ENCODE data around the gene PDLIM7.

DNA sequence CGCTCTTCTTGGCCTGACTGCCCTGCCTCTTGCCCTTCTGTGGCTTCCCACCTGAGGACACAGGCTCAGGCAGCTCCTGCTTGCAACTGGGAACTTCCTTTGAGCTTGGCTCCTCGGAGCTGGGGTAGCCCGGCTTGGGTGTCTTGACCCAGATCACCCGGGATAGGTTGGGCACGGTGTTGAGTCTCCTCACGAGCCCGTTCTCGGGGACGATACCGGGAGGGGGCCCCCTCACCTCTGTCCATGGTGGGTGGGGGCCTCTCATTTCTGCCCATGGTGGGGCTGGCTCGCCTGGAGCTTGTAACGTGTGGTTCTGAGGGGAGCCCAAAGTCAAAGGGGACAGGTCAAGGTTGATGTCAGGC lies 27.1 kb upstream of the PDLIM7 start:
- no peak for TF ChIP-seq POLR2AphosphoS5 (IDR thresholded peaks at IDR 0.05; ENCODE audit: low read depth, low read length)
- TF ChIP-seq, protein P1, sequence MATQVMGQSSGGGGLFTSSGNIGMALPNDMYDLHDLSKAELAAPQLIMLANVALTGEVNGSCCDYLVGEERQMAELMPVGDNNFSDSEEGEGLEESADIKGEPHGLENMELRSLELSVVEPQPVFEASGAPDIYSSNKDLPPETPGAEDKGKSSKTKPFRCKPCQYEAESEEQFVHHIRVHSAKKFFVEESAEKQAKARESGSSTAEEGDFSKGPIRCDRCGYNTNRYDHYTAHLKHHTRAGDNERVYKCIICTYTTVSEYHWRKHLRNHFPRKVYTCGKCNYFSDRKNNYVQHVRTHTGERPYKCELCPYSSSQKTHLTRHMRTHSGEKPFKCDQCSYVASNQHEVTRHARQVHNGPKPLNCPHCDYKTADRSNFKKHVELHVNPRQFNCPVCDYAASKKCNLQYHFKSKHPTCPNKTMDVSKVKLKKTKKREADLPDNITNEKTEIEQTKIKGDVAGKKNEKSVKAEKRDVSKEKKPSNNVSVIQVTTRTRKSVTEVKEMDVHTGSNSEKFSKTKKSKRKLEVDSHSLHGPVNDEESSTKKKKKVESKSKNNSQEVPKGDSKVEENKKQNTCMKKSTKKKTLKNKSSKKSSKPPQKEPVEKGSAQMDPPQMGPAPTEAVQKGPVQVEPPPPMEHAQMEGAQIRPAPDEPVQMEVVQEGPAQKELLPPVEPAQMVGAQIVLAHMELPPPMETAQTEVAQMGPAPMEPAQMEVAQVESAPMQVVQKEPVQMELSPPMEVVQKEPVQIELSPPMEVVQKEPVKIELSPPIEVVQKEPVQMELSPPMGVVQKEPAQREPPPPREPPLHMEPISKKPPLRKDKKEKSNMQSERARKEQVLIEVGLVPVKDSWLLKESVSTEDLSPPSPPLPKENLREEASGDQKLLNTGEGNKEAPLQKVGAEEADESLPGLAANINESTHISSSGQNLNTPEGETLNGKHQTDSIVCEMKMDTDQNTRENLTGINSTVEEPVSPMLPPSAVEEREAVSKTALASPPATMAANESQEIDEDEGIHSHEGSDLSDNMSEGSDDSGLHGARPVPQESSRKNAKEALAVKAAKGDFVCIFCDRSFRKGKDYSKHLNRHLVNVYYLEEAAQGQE (IDR thresholded peaks at IDR 0.05; ENCODE audit: insufficient read depth in 1 of 2, low read depth in 2 of 2, low read length in 2 of 2) = no peak
- no peak for TF ChIP-seq TAF1 (IDR thresholded peaks at IDR 0.05; ENCODE audit: borderline replicate concordance, insufficient read depth, low read length)
- TF ChIP-seq FOXP2 (optimal IDR thresholded peaks at IDR 0.05; ENCODE audit: borderline replicate concordance, extremely low read depth, extremely low read length, insufficient read depth) = no peak
- no peak for TF ChIP-seq SIN3A (IDR thresholded peaks at IDR 0.05; ENCODE audit: borderline replicate concordance, insufficient read depth, low read length)

Data from PFSK-1 (cell line).